ENCODE results near the gene MCFD2.
"Not testable (repeated sequence)": the region's sequence is repeated elsewhere in the genome, so short reads cannot be mapped to it uniquely, and the experiment has no call there.

The MCFD2 gene

GRCh38 chr2:46917628-46918027 is 2.0 kb upstream of the MCFD2 start:
- DNase-seq (ENCODE audit: low read depth in 2 of 2), result no peak
- H3K4me3 ChIP-seq (replicated peaks in 1 of 2; ENCODE audit: low read depth in 2 of 2, low read length in 2 of 2), result no peak overlapping the region
- no peak for TF ChIP-seq CTCF (IDR thresholded peaks at IDR 0.05; ENCODE audit: low read depth, low read length)

GRCh38 chr2:46915811-46916630 is 415 bp upstream of the MCFD2 start:
- no peak for TF ChIP-seq CTCF (IDR thresholded peaks at IDR 0.05; ENCODE audit: low read depth, low read length)
- peak; percentile 93 to 95 for DNase-seq (ENCODE audit: low read depth in 2 of 2)

GRCh38 chr2:46914578-46915230 is 902 bp downstream of the MCFD2 start:
- no peak for TF ChIP-seq CTCF (IDR thresholded peaks at IDR 0.05; ENCODE audit: low read depth, low read length)
- peak overlapping the region; percentile 97 to 98 for H3K4me3 ChIP-seq (replicated peaks in 1 of 2; ENCODE audit: low read depth in 2 of 2, low read length in 2 of 2)
- peak in 1 of 2 donors; percentile 7 for DNase-seq (ENCODE audit: low read depth in 2 of 2)

More at GRCh38 chr2:46915811-46916630, 415 bp upstream of the MCFD2 start:
- H3K4me3 ChIP-seq (replicated peaks in 1 of 2; ENCODE audit: low read depth in 2 of 2, low read length in 2 of 2), result peak overlapping the region; percentile 97 to 98

GRCh38 chr2:46913471-46914381 is 1.9 kb downstream of the MCFD2 start:
- TF ChIP-seq CTCF (IDR thresholded peaks at IDR 0.05; ENCODE audit: low read depth, low read length), result peak; percentile 6
- DNase-seq (ENCODE audit: low read depth in 2 of 2), result peak; percentile 67 to 71
- H3K4me3 ChIP-seq (replicated peaks in 1 of 2; ENCODE audit: low read depth in 2 of 2, low read length in 2 of 2), result peak overlapping the region; percentile 97 to 98

- DNase-seq (ENCODE audit: low read depth in 2 of 2), result peak; percentile 59 to 88
- no peak overlapping the region for H3K4me3 ChIP-seq (replicated peaks in 1 of 2; ENCODE audit: low read depth in 2 of 2, low read length in 2 of 2)
- no peak for TF ChIP-seq CTCF (IDR thresholded peaks at IDR 0.05; ENCODE audit: low read depth, low read length)
Observed at GRCh38 chr2:46909771-46910419, 5.7 kb downstream of the MCFD2 start.

- no peak for DNase-seq (ENCODE audit: low read depth in 2 of 2)
- no peak overlapping the region for H3K4me3 ChIP-seq (replicated peaks in 1 of 2; ENCODE audit: low read depth in 2 of 2, low read length in 2 of 2)
- no peak for TF ChIP-seq CTCF (IDR thresholded peaks at IDR 0.05; ENCODE audit: low read depth, low read length)
Observed at GRCh38 chr2:46909150-46909549, 6.5 kb downstream of the MCFD2 start.

GRCh38 chr2:46904908-46905678 is 10.5 kb downstream of the MCFD2 start:
- not testable (repeated sequence) for H3K4me3 ChIP-seq (replicated peaks in 1 of 2; ENCODE audit: low read depth in 2 of 2, low read length in 2 of 2); DNase-seq (ENCODE audit: low read depth in 2 of 2)

GRCh38 chr2:46902980-46903379 is 12.6 kb downstream of the MCFD2 start:
- not testable (repeated sequence) for DNase-seq (ENCODE audit: low read depth in 2 of 2); H3K4me3 ChIP-seq (replicated peaks in 1 of 2; ENCODE audit: low read depth in 2 of 2, low read length in 2 of 2)
